Panc1 (cell line): Measurements from ENCODE around the gene BEX2.

ENCODE experiments used
- SIN3A ChIP-seq: IDR thresholded peaks from 2 replicates; pipeline ENCODE4 v1.6.1; 2012; ENCODE audit warnings: low read depth, mild to moderate bottlenecking, low read length, moderate library complexity, borderline replicate concordance; ENCODE audit not compliant: insufficient read depth
- TF ChIP-seq, protein P1 (sequence below): fragments of 450-650 bp; IDR thresholded peaks from 2 replicates; pipeline ENCODE4 v1.5.1; 2017; ENCODE audit warnings: mild to moderate bottlenecking

GRCh38 chrX:103347682-103348397 lies 37.0 kb upstream of the BEX2 start:
- TF ChIP-seq, protein P1, sequence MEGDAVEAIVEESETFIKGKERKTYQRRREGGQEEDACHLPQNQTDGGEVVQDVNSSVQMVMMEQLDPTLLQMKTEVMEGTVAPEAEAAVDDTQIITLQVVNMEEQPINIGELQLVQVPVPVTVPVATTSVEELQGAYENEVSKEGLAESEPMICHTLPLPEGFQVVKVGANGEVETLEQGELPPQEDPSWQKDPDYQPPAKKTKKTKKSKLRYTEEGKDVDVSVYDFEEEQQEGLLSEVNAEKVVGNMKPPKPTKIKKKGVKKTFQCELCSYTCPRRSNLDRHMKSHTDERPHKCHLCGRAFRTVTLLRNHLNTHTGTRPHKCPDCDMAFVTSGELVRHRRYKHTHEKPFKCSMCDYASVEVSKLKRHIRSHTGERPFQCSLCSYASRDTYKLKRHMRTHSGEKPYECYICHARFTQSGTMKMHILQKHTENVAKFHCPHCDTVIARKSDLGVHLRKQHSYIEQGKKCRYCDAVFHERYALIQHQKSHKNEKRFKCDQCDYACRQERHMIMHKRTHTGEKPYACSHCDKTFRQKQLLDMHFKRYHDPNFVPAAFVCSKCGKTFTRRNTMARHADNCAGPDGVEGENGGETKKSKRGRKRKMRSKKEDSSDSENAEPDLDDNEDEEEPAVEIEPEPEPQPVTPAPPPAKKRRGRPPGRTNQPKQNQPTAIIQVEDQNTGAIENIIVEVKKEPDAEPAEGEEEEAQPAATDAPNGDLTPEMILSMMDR: no peak
- no peak for TF ChIP-seq SIN3A
